Neural progenitor cell (in vitro differentiated cells): Measurements from ENCODE around the gene RNASE13.

Experiments
- CTCF ChIP-seq: fragments of 200-600 bp; sonication (generic); IDR thresholded peaks from 2 replicates; pipeline ENCODE4 v1.5.1; 2017; ENCODE audit warnings: antibody characterized with exemption, mild to moderate bottlenecking
- EZH2 ChIP-seq: fragments of 200-600 bp; sonication (generic); IDR thresholded peaks from 2 replicates; pipeline ENCODE4 v1.6.1; 2017; ENCODE audit warnings: antibody characterized with exemption, mild to moderate bottlenecking, moderate library complexity
- EZH2phosphoT487 ChIP-seq: fragments of 200-600 bp; sonication (generic); IDR thresholded peaks from 2 replicates; pipeline ENCODE4 v1.6.1; 2017; ENCODE audit warnings: antibody characterized with exemption

- no peak for TF ChIP-seq CTCF
- TF ChIP-seq EZH2: no peak
- no peak for TF ChIP-seq EZH2phosphoT487
Measured at GRCh38 chr14:21078287-21078686, 43.7 kb upstream of the RNASE13 start.
